DOHH2 (cell line): ENCODE results near the gene RNF123.

Source experiments
- CTCF ChIP-seq: fragments of 200-600 bp; sonication (generic); IDR thresholded peaks from one replicate; pipeline ENCODE4 v1.5.1; 2014; ENCODE audit warnings: antibody characterized with exemption, mild to moderate bottlenecking, low read depth, low read length; ENCODE audit not compliant: poor library complexity, severe bottlenecking
- EZH2phosphoT487 ChIP-seq: fragments of 200-600 bp; sonication (generic); IDR thresholded peaks from 2 replicates; pipeline ENCODE4 v1.6.1; 2017; ENCODE audit warnings: borderline replicate concordance, mild to moderate bottlenecking, antibody characterized with exemption, low read length, moderate library complexity, mixed read lengths

GRCh38 chr3:49641921-49642707 is 47.2 kb upstream of the RNF123 start:
- TF ChIP-seq CTCF: no peak
- no peak for TF ChIP-seq EZH2phosphoT487
